Stomach (tissue), 4 donors: ENCODE data around the gene TCF21.

Source experiments
- CTCF ChIP-seq, 7 experiments: fragments of 450-650 bp in 4 of 7; fragments of 200-600 bp in 3 of 7; sonication (generic) in 3 of 7; IDR thresholded peaks; one replicate each; pipeline ENCODE4 v1.5.1; 2016 to 2019; ENCODE audit warnings: antibody characterized with exemption in 7 of 7, control low read depth in 2 of 7, mild to moderate bottlenecking in 1 of 7
- EP300 ChIP-seq: sonication (generic); formaldehyde crosslinking; IDR thresholded peaks from one replicate; pipeline ENCODE4 v1.6.1; 2017; ENCODE audit warnings: antibody characterized with exemption
- POLR2A ChIP-seq, 4 donors: fragments of 450-650 bp; IDR thresholded peaks; one replicate each; pipeline ENCODE4 v1.6.1; 2016; ENCODE audit warnings: antibody characterized with exemption in 4 of 4, control low read depth in 2 of 4, mild to moderate bottlenecking in 1 of 4, moderate library complexity in 1 of 4
- POLR2AphosphoS5 ChIP-seq, 3 donors: sonication (generic); formaldehyde crosslinking; IDR thresholded peaks; one replicate each; pipeline ENCODE4 v1.6.1; 2016; ENCODE audit warnings: antibody characterized with exemption in 3 of 3

- TF ChIP-seq POLR2A (IDR thresholded peaks at IDR 0.05) (no peak), CTCF (IDR thresholded peaks at IDR 0.05) (no peak), POLR2AphosphoS5 (IDR thresholded peaks at IDR 0.05) (no peak), EP300 (no peak)
Measured at GRCh38 chr6:133880896-133881295, 8.0 kb upstream of the TCF21 start.
